PC-3 (cell line): ENCODE data around the gene DMAC2.

Experiments used
- CTCF ChIP-seq: fragments of 300-600 bp; sonication (generic); conservative IDR thresholded peaks from 2 replicates; pipeline ENCODE4 v1.5.1; 2017; ENCODE audit warnings: antibody characterized with exemption, low read depth, mild to moderate bottlenecking, low read length
- EZH2 ChIP-seq: fragments of 300-600 bp; sonication (generic); IDR thresholded peaks from one replicate; pipeline ENCODE4 v1.6.1; 2017; ENCODE audit warnings: antibody characterized with exemption, mild to moderate bottlenecking, low read length; ENCODE audit not compliant: unreplicated experiment

DNA sequence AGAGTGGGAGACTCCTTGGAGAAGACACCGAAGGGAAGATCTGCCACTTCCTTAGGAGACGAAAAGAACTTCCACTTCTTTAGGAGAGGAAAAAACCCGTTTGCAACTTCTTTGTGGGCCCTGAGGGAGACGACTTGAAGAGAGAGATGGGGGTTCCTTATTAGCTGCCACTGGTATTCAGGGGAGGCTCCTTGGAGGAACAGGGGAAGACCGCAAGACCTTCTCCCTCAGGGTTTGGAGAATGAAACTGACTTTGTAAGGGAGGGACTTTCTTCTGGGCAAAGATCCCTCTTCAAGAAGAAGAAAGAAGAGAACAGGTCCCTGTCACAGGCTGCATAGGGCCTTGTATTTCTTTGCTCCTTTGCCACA lies 41.7 kb downstream of the DMAC2 start:
- TF ChIP-seq EZH2 (no peak), CTCF (no peak)
